GM18505 (cell line): ENCODE results near the gene ARHGEF25.
"Not testable (repeated sequence)": the region's sequence is repeated elsewhere in the genome, so short reads cannot be mapped to it uniquely, and the experiment has no call there.

Source experiments
- ATAC-seq: cut with Tn5 transposase; IDR thresholded peaks from one replicate; pipeline ENCODE4 v1.9.1; 2021; ENCODE audit not compliant: unreplicated experiment
- POLR2A ChIP-seq: IDR thresholded peaks from 4 replicates; pipeline ENCODE4 v1.6.1; 2011; ENCODE audit warnings: borderline replicate concordance; ENCODE audit not compliant: insufficient read depth, insufficient read length; ENCODE audit errors: extremely low read depth

Gene ARHGEF25

GRCh38 chr12:57637364-57637763, 26.1 kb downstream of the ARHGEF25 start:
- no peak for ATAC-seq
- no peak for TF ChIP-seq POLR2A

GRCh38 chr12:57638096-57638495, 26.9 kb downstream of the ARHGEF25 start:
- no peak for TF ChIP-seq POLR2A
- no peak for ATAC-seq

GRCh38 chr12:57640175-57641042, 29.2 kb downstream of the ARHGEF25 start:
- TF ChIP-seq POLR2A = no peak
- no peak for ATAC-seq

GRCh38 chr12:57641699-57642442, 30.6 kb downstream of the ARHGEF25 start:
- TF ChIP-seq POLR2A = no peak
- no peak for ATAC-seq

GRCh38 chr12:57645990-57646658, 34.9 kb downstream of the ARHGEF25 start:
- ATAC-seq = not testable (repeated sequence)

DNA sequence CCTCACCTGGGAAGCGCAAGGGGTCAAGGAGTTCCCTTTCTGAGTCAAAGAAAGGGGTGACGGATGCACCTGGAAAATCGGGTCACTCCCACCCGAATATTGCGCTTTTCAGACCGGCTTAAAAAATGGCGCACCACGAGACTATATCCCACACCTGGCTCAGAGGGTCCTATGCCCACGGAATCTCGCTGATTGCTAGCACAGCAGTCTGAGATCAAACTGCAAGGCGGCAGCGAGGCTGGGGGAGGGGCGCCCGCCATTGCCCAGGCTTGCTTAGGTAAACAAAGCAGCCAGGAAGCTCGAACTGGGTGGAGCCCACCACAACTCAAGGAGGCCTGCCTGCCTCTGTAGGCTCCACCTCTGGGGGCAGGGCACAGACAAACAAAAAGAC, 35.4 kb downstream of the ARHGEF25 start:
- ATAC-seq = not testable (repeated sequence)

DNA sequence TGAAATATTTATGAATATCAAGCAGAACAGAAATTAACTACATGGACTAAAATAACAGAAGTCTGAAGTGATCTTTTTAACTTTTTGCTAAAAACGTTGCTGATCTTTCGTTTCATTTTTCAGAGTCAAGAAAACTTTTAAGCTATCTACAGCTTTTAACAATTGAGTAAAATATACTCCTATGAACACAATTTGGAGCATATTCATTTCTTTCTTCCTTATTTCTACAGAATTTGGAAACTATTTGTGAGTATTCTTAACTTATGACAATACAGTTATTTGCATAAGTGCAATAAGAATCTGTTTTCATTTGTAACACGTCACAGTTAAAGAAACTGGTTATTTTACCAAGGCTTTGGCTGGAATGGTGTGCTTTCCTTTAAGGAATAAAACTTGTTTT, 42.8 kb downstream of the ARHGEF25 start:
- ATAC-seq = no peak
- no peak for TF ChIP-seq POLR2A

- no peak for ATAC-seq
- TF ChIP-seq POLR2A = no peak
Observed at GRCh38 chr12:57655541-57656240, 44.5 kb downstream of the ARHGEF25 start.

- not testable (repeated sequence) for ATAC-seq
Observed at GRCh38 chr12:57656408-57656807, 45.2 kb downstream of the ARHGEF25 start.

- ATAC-seq = no peak
- no peak for TF ChIP-seq POLR2A
Observed at GRCh38 chr12:57657744-57658143, 46.5 kb downstream of the ARHGEF25 start.

GRCh38 chr12:57658890-57659289, 47.7 kb downstream of the ARHGEF25 start:
- no peak for ATAC-seq
- no peak for TF ChIP-seq POLR2A

DNA sequence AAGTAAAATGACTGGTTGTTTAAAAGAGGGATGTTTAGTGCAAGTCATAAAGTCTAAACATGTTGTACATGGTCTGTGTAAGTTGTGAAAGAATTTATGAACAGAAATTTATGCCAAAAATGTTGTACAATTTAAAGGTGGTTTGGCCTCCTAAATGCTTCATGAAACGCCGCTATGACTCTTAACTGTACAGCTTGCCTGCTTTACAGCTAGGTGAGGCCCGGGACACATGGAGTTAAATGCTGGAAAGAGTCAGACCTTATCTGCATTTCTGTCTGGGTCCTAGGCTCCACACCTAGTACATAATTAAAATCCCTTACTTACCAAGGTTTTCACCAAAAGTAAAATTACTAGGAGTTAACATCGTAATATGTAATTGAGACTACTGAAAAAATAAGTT, 50.1 kb downstream of the ARHGEF25 start:
- no peak for TF ChIP-seq POLR2A
- no peak for ATAC-seq

DNA sequence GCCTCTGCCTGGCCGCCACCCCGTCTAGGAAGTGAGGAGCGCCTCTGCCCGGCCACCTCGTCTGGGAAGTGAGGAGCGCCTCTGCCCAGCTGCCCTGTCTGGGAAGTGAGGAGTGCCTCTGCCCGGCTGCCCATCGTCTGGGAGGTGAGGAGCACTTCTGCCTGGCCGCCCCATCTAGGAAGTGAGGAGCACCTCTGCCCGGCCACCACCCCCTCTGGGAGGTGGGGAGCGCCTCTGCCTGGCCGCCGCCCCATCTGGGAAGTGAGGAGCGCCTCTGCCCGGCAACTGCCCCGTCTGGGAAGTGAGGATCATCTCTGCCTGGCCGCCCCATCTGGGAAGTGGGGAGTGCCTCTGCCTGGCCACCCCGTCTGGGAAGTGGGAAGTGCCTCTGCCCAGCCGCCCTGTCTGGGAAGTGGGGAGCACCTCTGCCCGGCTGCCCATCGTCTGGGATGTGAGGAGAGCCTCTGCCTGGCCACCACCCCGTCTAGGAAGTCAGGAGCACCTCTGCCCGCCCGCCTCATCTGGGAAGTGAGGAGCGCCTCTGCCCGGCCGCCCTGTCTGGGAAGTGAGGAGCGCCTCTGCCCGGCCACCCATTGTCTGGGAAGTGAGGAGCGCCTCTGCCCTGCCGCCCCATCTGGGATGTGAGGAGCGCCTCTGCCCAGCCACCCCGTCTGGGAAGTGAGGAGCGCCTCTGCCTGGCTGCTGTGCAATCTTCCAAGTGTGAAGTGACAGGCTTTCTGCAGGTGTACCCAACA, 54.0 kb downstream of the ARHGEF25 start:
- ATAC-seq = not testable (repeated sequence)
